Activated CD8-positive, alpha-beta memory T cell treated with anti-CD3 and anti-CD28 coated beads, Interleukin-2, amount 50 U/mL, for 1 hour (primary cell): Measurements from ENCODE around the gene NEURL2.
"Not testable (repeated sequence)": the region's sequence is repeated elsewhere in the genome, so short reads cannot be mapped to it uniquely, and the experiment has no call there.

Source experiments
- DNase-seq: peaks from one replicate; pipeline ENCODE4 v3.0.0-alpha.2; 2020; ENCODE audit errors: extremely low read depth

NEURL2 gene

GRCh38 chr20:45919542-45920399 lies 28.8 kb upstream of the NEURL2 start:
- DNase-seq: no peak

DNA sequence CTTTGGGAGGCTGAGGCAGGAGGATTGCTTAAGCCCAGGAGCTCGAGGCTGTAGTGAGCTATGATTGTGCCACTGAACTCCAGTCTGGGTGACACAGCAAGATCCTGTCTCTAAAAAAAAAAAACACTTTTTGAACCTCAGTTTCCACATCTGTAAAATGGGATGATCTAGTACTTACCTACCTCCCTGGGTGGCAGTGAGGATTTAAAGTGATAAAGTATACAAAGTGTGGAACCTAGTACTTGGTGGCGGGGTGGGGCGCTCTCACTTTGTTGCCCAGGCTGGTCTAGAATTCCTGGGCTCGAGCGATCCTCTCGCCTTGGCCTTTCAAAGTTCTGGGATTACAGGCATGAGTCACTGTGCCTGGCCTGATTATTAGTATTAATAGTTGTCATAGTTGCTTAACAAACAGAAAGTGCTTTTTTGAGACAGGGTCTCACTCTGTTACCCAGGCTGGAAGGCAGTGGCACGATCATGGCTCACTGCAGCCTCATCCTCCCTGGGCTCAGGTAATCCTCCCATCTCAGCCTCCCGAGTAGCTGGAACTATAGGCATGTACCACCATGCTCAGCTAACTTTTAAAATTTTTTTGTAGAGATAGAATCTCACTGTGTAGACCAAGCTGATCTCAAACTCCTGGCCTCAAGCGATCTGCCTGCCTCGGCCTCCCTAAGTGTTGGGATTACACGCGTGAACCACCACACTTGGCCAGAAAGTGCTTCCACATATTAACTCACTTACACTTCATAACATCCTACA lies 27.9 kb upstream of the NEURL2 start:
- no peak for DNase-seq

- no peak for DNase-seq
These were observed 27.3 kb upstream of the NEURL2 start for GRCh38 chr20:45918182-45918737.

- DNase-seq: no peak
These were observed 26.8 kb upstream of the NEURL2 start for GRCh38 chr20:45917790-45918141.

GRCh38 chr20:45913116-45913515 lies 22.1 kb upstream of the NEURL2 start:
- no peak for DNase-seq

GRCh38 chr20:45912344-45912682 lies 21.3 kb upstream of the NEURL2 start:
- DNase-seq: no peak

GRCh38 chr20:45911486-45912343 lies 20.7 kb upstream of the NEURL2 start, which contains the start of gene PLTP:
Gene PLTP (minus strand): TSS chr20:45912155. CDS start chr20:45911452, 703 bp downstream.
- DNase-seq: no peak

GRCh38 chr20:45910670-45911485 lies 19.9 kb upstream of the NEURL2 start:
- DNase-seq: peak; percentile 63

GRCh38 chr20:45909817-45910669 lies 19.0 kb upstream of the NEURL2 start:
- no peak for DNase-seq

DNA sequence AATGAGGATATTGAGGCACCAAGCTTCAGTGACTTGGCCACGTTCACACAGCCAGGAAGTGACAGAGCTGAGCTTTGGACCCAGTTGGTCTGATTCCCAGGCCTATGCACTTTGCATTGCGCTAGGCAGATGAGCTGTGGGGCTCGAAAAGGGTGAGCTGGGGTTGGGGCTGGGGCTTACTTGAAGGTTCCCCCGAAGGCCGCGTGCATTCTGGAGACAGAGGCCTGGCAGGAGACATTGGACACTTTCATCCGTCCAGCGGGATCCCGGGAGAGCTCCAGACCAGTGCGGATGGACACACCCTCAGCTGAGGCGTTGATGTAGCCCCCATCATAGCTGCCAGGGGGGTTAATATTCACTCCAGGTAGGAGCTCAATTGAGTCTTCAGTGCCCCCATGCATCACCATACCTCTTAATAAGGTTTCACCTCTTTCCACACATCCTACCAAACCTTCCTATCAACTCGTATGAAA lies 18.4 kb upstream of the NEURL2 start:
- no peak for DNase-seq

- no peak for DNase-seq
These were observed 17.1 kb upstream of the NEURL2 start for GRCh38 chr20:45908084-45908483.

- no peak for DNase-seq
These were observed 16.4 kb upstream of the NEURL2 start for GRCh38 chr20:45907219-45907948.

- no peak for DNase-seq
These were observed 14.6 kb upstream of the NEURL2 start for GRCh38 chr20:45905505-45906079.

DNA sequence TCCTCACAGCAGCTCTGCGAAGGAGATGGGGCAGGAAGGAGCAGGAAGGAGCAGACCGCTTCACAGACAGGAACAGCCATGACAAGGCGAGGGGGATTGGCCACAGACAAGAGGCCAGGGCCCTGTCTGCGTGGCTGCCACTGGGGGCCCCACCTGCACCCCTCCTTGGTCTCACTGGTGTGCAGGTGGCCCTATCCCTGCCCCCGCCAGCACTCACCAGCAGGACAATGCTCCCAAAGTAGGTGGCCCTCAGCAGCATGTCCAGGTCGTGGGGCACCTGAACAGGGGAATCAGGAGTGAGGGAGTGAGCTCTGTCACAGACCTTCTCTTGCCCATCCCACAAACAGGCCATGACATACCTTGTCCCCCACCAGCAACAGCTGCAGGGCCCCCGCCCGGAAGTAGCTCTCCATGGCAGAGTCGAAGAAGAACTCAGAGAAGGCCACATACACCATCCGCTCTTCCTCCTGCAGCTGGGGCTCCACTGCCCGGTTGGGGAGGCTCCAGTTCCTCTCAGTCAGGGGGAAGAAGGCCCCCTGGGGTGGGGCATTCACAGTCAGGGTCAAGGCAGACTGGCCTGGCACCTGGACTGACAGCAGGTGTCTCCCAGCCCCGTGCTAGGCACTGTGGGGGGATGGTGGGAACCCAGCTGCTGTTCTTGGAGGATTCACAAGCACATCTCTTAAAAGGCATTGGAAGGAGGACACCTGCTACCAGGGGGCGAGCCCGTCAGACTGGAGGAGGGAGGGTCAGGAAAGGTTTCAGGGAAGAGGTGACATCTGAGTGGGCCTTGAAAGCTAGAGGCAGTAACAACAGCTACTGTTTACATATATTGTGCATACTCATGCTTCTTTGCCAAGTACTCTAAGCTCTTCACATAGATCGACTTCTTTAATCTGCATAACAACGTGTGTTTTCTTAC lies 13.8 kb upstream of the NEURL2 start:
- DNase-seq: no peak

DNA sequence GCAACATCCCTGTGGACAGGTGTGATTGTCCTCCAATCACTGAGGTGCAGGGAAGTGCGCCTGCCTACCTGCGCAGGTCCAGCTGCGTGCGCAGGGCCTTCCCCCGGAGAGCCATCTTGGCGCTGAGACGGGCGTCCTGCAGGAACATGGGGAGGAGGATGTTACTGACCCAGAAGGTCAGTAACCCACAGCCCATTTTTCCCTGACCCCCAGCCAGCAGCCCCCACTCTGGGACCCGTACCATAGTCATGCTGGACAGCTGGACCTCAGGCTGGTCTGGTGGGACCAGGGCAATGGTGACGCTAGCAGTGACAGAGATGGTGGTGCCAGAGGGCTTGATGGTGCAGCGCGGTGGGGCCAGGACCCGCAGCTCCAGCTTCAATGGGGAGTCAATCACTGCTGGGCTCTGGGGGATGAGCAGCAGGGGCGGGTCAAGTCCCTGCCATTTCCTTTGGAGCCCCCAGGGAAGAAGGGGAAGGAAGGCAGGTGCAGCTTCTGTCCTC lies 11.2 kb upstream of the NEURL2 start:
- DNase-seq: no peak

DNA sequence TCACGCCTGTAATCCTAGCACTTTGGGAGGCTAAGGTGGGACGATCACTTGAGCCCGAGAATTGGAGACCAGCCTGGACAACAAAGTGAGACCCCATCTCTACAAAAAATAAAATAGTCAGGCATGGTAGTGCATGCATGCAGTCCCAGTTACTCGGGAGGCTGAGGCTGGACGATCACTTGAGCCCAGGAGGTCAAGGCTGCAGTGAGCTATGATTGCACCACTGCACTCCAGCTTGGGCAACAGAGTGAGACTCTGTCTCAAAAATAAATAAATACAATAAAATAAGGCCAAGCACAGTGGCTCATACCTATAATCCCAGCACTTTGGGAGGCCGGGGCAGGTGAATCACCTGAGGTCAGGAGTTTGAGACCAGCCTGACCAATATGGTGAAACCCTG lies 10.3 kb upstream of the NEURL2 start:
- not testable (repeated sequence) for DNase-seq

GRCh38 chr20:45899046-45899835 lies 8.2 kb upstream of the NEURL2 start:
- no peak for DNase-seq
